Jurkat, Clone E6-1 (cell line): Measurements from ENCODE around the gene SECTM1.

Experiments used
- DNase-seq: peaks from one replicate; pipeline ENCODE4 v3.0.0-alpha.2; 2011; ENCODE audit warnings: low read depth, low spot score
- H3K4me3 ChIP-seq: 2 replicates; pipeline ENCODE4 v1.5.1; 2011; ENCODE audit warnings: mild to moderate bottlenecking, low read length, control low read depth, moderate library complexity

SECTM1 gene

GRCh38 chr17:82303944-82304808 is 29.4 kb downstream of the SECTM1 start:
- no peak for DNase-seq
- peak overlapping the region; percentile 54; the same call in 1 of the 2 replicates for H3K4me3 ChIP-seq

DNA sequence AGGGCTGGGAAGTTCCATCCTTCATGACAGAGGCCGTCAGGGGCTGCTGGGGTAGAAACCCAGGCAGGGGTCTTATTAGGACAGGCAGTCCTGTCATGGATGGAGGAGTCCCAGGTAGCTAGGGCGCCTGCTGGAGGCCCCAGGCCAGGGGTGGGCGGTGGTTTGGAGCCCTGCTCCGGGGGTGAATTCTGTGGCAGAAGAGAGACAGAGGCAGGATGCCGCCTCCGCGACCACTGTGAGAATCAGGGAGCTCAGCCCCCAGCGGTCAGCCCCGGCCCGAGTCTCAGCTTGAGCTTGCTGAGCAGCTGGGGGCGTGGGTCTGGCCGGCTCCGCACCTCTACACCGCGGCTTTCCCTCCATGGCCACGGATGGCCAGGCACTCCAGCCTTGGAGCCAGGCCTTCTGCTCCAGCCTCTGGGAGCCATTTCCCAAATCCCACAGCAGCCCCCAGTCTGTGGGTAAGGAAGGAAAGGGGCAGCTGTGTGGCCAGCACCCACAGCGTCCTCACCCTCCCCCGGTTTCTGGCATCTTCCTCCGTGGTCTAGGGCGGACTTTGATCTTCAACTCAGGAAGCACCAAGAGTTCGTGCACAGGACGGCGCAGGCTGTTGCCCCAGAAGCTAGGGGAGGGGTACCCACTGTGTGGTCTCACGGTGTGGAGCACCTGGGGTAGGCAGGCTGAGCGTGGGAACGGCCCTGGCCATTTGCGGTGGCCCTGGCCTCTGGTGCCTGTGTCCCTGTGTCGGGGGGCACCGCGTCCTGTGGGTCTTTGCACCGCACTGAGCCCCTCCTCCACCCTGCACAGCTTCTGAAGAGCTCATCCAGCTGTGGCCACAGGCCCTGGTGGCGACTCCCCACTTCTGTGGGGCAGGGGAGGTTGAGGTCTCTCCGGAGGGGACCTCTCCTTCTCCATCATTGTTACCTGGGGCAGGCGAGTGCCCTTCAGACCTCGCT is 30.3 kb downstream of the SECTM1 start:
- DNase-seq, result peak; percentile 77

GRCh38 chr17:82302568-82302963 is 31.0 kb downstream of the SECTM1 start:
- no peak for DNase-seq
- peak overlapping the region; percentile 54 for H3K4me3 ChIP-seq

More for the DNA sequence above, 30.3 kb downstream of the SECTM1 start:
- peak overlapping the region; percentile 54 for H3K4me3 ChIP-seq

GRCh38 chr17:82301916-82302567 is 31.5 kb downstream of the SECTM1 start:
- H3K4me3 ChIP-seq, result peak overlapping the region; percentile 54
- peak; percentile 82 for DNase-seq

DNA sequence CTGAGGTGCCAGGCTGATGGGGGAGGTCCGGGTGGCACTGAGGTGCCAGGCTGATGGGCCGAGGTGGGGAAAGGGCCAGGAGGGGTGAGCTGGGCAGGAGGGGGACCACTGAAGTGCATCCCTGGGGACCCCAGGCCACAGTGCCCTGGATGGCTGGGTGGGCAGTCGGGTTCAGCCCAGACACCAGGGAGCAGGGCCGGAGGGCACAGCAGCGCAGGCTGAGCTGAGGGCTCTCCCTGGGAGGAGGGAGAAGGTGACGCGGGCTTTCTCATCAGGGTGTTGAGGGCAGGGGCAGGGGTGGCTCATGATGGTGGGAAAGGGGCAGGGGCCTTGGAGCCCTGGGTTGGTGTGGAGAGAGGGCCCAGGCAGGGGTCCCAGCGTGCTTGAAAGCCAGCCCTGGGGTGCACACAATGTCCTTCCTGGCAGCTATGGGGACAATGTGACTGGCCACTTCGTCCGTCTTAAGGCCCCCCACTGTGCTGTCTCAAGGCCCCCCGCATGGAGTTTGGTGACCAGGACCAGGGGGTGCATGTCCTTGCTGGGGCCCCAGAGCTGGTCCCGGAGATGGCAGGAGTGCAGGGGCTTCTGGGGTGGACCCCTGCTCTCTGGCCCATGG is 32.2 kb downstream of the SECTM1 start:
- DNase-seq, result no peak

DNA sequence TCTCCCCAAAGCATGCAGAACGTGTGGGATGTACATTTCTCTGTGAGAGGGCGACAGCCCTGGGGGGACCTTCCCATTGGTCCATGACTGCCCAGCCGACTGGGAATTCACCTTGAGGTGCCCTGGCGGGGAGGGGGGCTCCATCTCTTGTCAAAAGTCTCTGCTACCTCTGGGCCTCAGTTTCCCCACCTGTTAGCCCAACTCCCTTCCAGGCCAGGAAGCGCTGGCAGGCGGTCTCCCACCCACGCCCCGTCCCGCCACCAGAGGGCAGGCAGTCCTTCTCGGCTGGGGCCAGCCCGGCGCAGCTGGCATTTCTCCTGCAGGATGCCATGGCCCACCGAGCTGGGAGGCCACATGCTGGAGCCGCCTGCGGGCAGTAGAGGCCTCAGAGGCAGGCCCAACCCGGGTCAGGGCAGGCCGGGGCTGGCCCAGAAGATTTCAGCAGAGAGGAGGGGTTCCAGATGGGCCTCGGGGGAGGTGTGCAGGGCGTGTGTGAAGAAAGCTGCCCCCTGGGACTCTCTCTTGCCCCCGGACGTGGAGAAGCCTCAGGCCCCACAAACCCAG is 32.8 kb downstream of the SECTM1 start:
- DNase-seq, result peak; percentile 56
- H3K4me3 ChIP-seq, result peak overlapping the region; percentile 54

More for the DNA sequence above, 32.2 kb downstream of the SECTM1 start:
- peak overlapping the region; percentile 54 for H3K4me3 ChIP-seq

- no peak for DNase-seq
- no peak overlapping the region for H3K4me3 ChIP-seq
Measured at GRCh38 chr17:82300228-82300627, 33.3 kb downstream of the SECTM1 start.

- peak overlapping the region; percentile 61 for H3K4me3 ChIP-seq
- peak; percentile 62 for DNase-seq
Measured at GRCh38 chr17:82299452-82299851, 34.1 kb downstream of the SECTM1 start.

GRCh38 chr17:82298538-82299421 is 34.8 kb downstream of the SECTM1 start:
- DNase-seq, result no peak
- peak overlapping the region; percentile 61 for H3K4me3 ChIP-seq

DNA sequence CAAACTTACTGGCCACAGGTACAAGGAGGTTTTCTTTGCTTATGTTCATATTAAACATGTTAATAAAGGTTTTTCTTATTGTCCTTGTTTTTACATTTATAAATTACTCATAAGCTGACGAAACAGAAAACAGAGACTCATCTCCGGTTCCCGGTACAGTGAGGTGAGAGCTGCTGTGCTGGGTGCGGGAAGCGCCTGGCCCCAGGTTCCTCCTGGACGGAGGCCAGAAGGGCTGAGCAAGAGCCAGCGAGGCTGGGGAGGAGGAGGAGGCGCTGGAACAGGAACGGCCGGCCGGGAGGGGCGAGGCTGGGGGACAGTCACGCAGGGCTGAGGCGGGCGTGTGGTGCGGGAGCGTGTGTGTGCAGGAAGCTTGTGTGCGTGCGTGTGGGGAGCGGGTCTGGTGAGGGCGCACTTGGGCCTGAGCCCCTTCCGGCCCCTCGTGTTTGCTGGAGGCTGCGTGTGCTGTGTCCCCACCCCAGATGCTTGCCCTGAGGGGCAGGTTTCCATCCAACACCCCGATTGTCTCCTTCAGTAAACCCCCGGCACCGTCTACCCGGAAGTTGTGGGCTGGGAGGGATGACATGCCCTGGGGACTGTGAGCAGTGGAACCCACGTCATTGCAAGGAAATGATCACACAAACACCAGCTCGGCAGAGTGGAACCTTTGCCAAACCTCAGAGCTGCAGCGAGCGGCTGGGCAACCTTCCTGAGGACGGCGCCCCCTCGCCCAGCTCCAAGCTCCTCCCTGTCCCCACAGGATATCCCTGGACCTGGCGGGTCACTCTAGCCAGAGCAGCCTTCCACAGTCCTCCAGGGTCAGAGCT is 35.6 kb downstream of the SECTM1 start:
- H3K4me3 ChIP-seq, result peak overlapping the region; percentile 61
- peak; percentile 93 for DNase-seq

DNA sequence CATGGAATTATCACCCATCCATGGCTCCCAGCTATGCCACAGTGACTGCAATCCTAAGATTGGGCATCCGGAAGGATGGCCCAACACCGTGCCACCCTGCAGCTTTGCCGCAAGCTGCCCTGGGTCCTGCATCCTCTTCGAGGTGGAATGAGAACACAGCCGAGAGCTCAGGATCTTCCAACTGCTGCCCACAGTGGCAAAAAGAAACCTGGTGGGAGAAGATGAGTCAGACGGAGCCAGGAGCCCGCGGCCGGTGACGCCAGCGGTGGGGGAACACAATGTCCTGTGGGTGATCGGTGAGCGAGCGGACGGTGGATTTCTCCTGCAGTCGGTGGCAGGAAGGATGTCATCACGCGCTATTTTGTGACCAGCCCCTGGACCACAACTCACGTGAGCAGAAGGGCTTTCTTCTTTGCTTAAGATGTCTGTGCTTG is 36.3 kb downstream of the SECTM1 start:
- DNase-seq, result no peak
- peak overlapping the region; percentile 61 for H3K4me3 ChIP-seq

DNA sequence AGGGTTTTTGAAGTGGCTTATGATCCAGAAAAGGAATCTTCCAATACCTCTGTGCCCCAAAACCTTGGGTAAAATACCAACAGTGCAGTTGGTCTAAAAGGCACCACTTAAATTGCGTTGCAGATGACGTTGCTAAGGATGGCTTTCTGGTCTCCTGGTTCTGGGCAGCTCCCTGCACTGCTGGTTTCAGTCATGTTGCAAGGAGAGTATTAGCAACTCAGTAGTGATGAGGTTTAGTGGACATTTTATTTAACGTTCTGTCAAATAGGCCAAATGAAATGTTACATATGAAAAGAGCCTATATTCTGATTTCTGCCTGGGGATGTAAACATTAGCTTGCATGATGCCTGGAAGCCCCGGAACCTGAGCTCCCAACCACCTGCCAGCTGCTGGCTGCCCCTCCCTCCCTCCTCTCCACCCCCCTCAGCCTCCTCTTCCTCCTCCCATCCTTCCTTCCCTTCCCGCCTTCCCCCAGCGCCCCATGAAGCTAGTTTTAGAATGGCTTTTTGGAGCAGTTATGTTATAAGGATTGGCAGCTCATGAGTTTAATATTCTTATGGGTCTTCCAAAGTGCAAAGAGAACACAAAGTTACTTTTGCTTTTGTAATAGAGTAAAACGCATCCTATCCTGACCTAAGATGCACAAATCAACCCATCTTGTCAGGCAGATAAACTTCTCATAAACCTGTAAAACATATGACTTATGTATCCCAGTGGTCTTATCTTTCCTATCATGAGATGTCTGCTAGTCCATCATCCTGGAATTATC is 36.9 kb downstream of the SECTM1 start:
- DNase-seq, result no peak
- H3K4me3 ChIP-seq, result no peak overlapping the region

- DNase-seq, result no peak
- no peak overlapping the region for H3K4me3 ChIP-seq
Measured at GRCh38 chr17:82295472-82295814, 38.1 kb downstream of the SECTM1 start.

DNA sequence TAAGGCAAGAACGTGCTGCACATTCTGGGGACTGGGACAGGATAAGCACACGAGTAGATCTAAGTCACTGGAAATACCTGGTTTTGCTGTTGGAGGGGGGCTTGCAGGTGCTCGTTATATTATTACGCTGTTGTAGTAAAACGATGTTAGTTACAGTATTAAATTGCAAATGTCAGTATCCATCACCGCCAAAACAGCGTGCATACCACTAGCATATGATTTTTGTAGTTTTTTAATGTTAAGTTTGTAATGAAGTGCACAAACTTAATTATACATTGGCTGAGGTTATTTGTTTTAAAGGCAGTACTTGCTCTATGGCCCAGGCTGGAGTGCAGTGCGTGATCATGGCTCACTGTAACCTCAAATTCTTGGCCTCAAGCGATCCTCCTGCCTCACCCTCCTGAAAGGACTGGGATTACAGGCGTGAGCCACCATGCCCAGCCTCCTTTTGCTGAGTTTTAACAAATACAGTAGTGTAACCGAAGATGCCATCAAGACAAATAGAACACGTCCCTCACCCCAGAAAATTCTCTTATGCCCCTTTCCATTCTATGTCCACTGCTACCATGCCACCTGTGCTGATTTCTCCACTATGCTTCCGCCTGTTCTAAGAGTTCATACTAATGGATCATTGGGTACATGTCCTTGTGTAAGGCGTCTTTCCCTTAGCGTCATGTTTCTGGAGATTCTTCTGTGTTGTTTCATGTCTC is 39.3 kb downstream of the SECTM1 start:
- H3K4me3 ChIP-seq, result peak overlapping the region; percentile 48
- no peak for DNase-seq

- peak overlapping the region; percentile 75 for H3K4me3 ChIP-seq
- DNase-seq, result peak; percentile 99
Measured at GRCh38 chr17:82292251-82293154, 41.1 kb downstream of the SECTM1 start.
